GM04503 (cell line): Measurements from ENCODE around the gene PAK3.

Experiments used
- DNase-seq: peaks from one replicate; pipeline ENCODE4 v3.0.0-alpha.2; 2012; ENCODE audit warnings: low read depth

PAK3 gene

DNA sequence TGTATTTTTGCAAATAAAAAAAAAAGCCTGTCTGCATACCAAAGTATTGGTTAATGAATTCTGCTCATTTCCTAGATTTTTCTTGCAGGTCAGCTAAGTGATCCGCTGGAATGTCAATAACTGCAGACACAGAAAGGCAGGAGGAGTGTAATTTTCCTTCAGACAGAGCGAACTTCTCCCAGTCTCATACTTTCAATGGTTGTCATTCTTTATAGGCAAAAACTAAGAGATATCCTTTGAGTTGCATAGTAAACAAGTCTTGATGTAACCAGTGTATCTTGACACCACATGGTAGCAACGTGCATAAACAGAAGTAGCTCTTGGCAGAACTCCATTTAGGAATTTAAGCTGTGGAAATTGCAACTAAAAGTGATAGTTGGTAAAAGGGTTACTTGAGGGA is 166.1 kb downstream of the PAK3 start:
- DNase-seq, result peak; percentile 34

DNA sequence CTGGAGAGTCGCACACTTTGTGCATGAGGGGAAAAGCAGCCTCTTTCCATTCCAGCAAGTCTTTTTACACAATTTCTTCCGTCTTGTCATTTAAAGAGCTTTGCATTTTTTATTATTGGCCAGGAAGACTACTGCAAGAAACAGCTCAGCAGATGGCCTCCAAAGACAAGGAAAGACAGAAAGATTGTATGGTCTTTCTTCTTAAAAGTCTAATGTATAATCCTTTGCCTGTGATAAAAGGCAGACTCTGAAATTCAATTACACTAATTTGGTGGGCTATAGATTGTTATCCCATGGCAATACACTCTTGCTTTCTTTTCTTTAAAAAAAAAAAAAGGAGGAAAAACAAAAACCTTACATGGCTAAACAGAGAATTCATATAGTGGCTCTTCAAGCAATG is 168.4 kb downstream of the PAK3 start:
- no peak for DNase-seq

DNA sequence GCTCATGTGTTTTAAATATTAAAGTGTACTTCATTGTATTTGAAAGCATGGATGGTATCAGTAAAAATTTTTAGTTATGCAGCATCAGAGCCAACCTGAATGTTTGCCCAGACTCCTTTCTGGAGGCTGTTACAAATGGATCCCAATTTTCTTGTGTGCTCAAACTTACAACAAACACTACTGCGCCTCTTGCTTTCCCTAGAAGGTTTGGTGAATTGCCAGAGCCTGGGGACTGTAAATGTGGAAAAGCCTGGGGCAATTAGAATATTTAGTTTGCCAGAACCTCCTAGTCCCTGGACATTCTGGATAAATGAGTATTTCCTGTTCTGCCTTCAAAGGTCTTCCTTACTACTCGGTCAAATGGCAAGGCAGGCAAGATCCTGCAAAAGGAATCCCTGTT is 169.5 kb downstream of the PAK3 start:
- DNase-seq, result no peak

DNA sequence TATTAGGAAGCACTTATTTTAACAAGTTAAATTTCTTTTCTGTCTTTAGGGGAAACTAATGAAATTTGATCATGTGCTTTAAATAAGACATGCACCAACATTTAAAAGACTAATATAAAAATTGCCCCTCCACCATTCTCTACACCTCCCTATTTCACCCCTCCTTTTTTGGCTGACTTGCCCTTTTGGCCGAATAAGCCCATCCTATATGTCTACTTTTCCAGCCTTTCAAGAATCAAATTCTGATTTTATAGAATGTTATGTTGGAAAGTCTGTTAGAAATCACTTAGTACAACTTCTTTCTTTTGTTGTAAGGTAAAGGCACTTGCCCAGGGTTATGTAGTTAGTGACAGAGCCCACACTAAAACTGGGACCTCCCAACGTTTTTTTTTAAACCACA is 172.5 kb downstream of the PAK3 start:
- DNase-seq, result no peak

DNA sequence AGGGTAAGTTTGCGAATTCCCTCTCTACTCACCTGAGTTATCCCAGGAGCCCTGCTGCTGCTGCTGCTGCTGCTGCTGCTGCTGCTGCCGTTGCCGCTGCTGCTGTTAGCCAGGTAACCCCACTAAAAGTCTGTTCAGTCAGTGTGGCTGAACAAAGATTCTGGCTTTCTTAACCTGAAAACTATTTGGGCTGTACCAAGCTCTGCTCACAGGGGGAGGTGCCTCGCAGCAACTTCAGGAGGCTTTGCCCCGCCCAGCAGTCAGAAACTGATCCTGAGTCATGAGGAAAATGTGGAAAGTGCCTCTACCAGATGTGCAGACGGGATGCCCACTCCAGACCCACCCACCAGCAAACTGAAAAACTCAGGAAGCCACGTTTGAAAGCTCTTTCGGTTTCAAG is 174.3 kb downstream of the PAK3 start, which contains the start of gene CAPN6:
TSS of gene CAPN6 (minus strand) at position 145 of the 400 bp plus-strand sequence. CDS start 6,547 bp downstream, outside the sequence.
- DNase-seq, result no peak
